Cardiac muscle cell (in vitro differentiated cells and primary cell): Measurements from ENCODE around the gene USP6. TPM values are rescaled to one million over a fixed set of nuclear protein-coding genes. Genes with fewer than 3 reads are reported as not detected.

Experiments used
- DNase-seq, 2 donors: peaks; one replicate each; pipeline versions ENCODE4 v3.0.0 to v3.0.0-alpha.2; 2010 to 2017; ENCODE audit warnings: low read depth in 1 of 2, low spot score in 1 of 2
- H3K27ac ChIP-seq: fragments of 200-600 bp; sonication (generic); 2 replicates; pipeline ENCODE4 v1.5.1; 2016
- H3K27me3 ChIP-seq: fragments of 200-600 bp; sonication (generic); 2 replicates; pipeline ENCODE4 v1.6.0; 2016; ENCODE audit warnings: control low read depth
- H3K36me3 ChIP-seq: fragments of 200-600 bp; sonication (generic); 2 replicates; pipeline ENCODE4 v1.5.1; 2016; ENCODE audit warnings: control low read depth
- H3K4me1 ChIP-seq: fragments of 200-600 bp; sonication (generic); 2 replicates; pipeline ENCODE4 v1.8.1; 2017; ENCODE audit warnings: low read depth, mild to moderate bottlenecking, mixed run types
- H3K4me3 ChIP-seq: fragments of 200-600 bp; sonication (generic); 2 replicates; pipeline ENCODE4 v1.5.1; 2016; ENCODE audit warnings: mild to moderate bottlenecking
- H3K9me3 ChIP-seq: fragments of 200-600 bp; sonication (generic); 2 replicates; pipeline ENCODE4 v1.5.1; 2017; ENCODE audit warnings: low read depth, mild to moderate bottlenecking, control low read depth
- polyA plus RNA-seq: library from polyadenylated mRNA; unstranded; fragments of >200 nt; fragmentation: Nextera tagmentation; extraction: Ambion mirVana; gene quantifications from 2 replicates; pipeline ENCODE4 v1.2.1, GENCODE V29; 2016
- total RNA-seq: library from RNA; depleted of rRNA; stranded (reverse); fragments of >200 nt; gene quantifications from 2 replicates; pipeline ENCODE4 v1.2.3, GENCODE V29; 2016
- TF ChIP-seq, protein P1 (sequence below): IDR thresholded peaks from 2 replicates; pipeline ENCODE4 v1.5.1; 2012; ENCODE audit warnings: low read depth, mild to moderate bottlenecking, low read length

Gene USP6
- total and polyA plus RNA-seq, 2 experiments from 2014 or later, result 0.03 to 0.53 TPM

DNA sequence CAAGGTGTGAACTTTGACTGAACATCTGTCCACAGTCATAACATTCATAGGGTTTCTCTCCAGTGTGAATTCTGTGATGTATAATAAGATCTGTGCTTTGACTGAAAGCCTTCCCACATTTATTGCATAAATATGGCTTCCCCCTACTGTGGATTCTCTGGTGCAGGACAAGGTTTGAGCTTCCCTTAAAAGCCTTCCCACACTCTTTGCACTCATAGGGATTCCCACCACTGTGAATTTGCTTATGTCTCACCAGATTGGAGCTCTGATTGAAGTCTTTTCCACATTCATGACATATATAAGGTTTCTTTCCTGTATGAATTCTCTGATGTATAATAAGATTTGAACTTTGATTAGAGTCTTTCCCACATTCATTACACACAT is 67.6 kb downstream of the USP6 start:
- Histone ChIP-seq H3K27ac (no peak overlapping the region), H3K4me3 (no peak overlapping the region), H3K9me3 (peaks cover 13% of the 10 kb centered on the region), H3K27me3 (no peaks in the 10 kb centered on the region), H3K4me1 (no peaks in the 10 kb centered on the region), H3K36me3 (peaks cover 10% of the 10 kb centered on the region)
- TF ChIP-seq, protein P1, sequence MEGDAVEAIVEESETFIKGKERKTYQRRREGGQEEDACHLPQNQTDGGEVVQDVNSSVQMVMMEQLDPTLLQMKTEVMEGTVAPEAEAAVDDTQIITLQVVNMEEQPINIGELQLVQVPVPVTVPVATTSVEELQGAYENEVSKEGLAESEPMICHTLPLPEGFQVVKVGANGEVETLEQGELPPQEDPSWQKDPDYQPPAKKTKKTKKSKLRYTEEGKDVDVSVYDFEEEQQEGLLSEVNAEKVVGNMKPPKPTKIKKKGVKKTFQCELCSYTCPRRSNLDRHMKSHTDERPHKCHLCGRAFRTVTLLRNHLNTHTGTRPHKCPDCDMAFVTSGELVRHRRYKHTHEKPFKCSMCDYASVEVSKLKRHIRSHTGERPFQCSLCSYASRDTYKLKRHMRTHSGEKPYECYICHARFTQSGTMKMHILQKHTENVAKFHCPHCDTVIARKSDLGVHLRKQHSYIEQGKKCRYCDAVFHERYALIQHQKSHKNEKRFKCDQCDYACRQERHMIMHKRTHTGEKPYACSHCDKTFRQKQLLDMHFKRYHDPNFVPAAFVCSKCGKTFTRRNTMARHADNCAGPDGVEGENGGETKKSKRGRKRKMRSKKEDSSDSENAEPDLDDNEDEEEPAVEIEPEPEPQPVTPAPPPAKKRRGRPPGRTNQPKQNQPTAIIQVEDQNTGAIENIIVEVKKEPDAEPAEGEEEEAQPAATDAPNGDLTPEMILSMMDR, result no peak
- DNase-seq, result no peak

DNA sequence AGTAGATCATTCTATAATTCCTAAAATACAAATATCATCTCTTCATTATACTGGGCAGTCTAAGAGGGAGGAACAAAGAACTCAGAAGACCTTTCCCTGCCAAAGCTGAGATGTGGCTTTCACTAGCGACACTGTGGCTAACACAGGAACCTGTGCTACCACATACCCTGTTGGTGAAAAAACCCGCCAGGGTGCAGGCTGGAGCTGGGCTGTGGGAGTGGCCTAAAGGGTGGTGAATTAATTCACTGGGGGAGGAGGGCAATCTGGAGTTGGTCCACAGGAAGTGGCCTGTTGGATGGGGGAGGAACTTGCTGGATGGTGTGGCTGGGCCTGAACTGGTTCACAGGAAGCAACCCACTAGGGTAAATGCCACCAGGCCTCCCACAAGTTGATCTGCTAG is 68.5 kb downstream of the USP6 start:
- H3K36me3 ChIP-seq, result peaks cover 10% of the 10 kb centered on the region

DNA sequence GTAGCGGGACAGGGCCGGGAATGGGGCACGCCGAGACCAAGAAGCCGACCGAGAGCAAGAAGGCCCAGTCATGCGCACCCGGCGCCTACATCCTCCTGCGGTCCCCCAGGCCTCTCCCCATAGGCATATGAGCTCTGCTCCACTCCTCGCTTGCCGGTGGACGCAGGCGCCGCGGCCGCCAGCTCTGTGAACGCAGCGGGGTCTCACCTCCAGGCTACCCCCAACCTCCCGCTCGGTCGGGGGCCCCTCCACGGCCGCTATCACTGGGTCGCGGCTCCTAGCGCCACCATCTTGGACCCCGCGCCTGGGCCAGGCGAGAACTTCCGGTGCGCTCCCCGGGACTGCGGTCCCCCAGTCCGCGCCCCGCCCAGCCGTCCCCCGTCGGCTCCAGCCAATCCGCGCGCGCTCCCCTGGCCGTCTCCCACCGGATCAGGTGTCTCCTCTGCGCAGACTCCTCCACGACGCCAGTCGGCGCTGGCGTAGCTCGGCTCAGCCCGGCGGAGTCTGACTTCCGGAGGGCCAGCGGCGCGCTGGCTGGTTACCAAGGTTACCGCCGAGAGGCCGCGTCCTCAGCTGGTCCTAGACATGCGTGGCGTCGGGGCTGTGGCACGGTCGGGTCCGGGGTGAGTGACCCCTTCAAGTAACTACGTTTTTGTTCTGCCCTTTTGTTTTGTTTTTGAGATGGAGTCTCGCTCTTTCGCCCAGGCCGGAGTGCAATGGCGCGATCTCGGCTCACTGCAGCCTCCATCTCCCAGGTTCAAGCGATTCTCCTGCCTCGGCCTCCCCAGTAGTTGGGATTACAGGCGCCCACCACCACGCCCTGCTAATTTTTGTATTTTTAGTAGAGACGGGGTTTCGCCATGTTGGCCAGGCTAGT is 75.9 kb downstream of the USP6 start, which contains the start of gene ZNF594:
Gene ZNF594, minus strand, starts transcription at position 328 of the 877 bp plus-strand sequence. CDS start 7,612 bp downstream, outside the sequence.
- Histone ChIP-seq H3K4me3 (peak within 1 kb of the TSS; percentile 49), H3K36me3 (peaks cover 3% of the 10 kb centered on the region), H3K27me3 (no peaks in the 10 kb centered on the region), H3K27ac (peak within 1 kb of the TSS; percentile 35), H3K4me1 (peaks cover 3% of the 10 kb centered on the region), H3K9me3 (no peaks in the 10 kb centered on the region)
- TF ChIP-seq, protein P1, result peak; percentile 79
- DNase-seq, result peak; percentile 98

More for the DNA sequence above, 68.5 kb downstream of the USP6 start:
- Histone ChIP-seq H3K27me3 (no peaks in the 10 kb centered on the region), H3K4me3 (no peak overlapping the region), H3K27ac (no peak overlapping the region), H3K4me1 (no peaks in the 10 kb centered on the region), H3K9me3 (peaks cover 13% of the 10 kb centered on the region)
- DNase-seq, result no peak
- TF ChIP-seq, protein P1, result no peak

DNA sequence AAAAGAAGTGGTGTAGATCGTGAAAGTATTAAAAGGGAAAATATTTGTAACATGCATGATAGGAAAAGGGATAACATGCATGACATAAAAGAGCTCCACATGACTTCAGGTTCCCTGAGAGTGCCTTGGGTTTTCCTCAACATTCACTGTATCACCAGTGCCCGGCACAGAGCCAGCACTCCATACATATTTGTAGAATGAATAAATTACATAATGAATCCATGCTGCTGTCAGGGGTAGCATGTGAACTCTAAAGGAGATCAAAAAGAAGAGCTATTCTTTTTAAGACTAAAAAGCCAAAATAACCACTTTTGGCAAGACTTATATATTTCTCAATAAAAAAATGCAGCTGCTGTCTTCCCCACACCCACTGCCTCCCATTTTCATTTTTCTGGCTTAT is 78.5 kb downstream of the USP6 start:
- H3K36me3 ChIP-seq, result peaks cover 3% of the 10 kb centered on the region
- H3K4me1 ChIP-seq, result peaks cover 3% of the 10 kb centered on the region
- H3K27ac ChIP-seq, result no peak overlapping the region
- no peaks in the 10 kb centered on the region for H3K27me3 ChIP-seq
- TF ChIP-seq, protein P1, result no peak
- DNase-seq, result no peak
- H3K4me3 ChIP-seq, result no peak overlapping the region
- no peaks in the 10 kb centered on the region for H3K9me3 ChIP-seq

DNA sequence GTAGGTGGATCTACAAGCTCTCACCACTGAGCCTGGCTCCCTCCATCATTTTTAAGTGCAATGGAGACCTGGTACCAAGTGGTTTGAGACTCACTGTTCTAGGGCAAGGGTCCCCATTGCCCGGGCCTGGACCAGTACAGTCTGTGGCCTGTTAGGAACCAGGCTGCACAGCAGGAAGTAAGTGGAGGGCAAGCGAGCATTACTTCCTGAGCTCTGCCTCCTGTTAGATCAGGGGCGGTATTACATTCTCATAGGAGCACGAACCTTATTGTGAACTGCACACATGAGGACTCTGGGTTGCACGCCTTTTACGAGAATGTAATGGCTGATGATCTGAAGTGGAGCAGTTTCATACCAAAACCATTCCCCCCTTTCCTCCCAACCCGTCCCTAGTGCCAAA is 82.6 kb downstream of the USP6 start:
- Histone ChIP-seq H3K4me1 (no peaks in the 10 kb centered on the region), H3K9me3 (no peaks in the 10 kb centered on the region), H3K27me3 (no peaks in the 10 kb centered on the region), H3K27ac (no peak overlapping the region), H3K36me3 (no peaks in the 10 kb centered on the region), H3K4me3 (no peak overlapping the region)
- TF ChIP-seq, protein P1, result no peak
- no peak for DNase-seq
